K562 (cell line): ENCODE measurements around the gene STK36. TPM values are rescaled to one million over a fixed set of nuclear protein-coding genes. Genes with fewer than 3 reads are reported as not detected.

Experiments
- ATAC-seq: fragments of 200-7000 bp; cut with Tn5 transposase; 3 replicates; pipeline ENCODE4 v1.9.1; 2020; ENCODE audit warnings: moderate library complexity
- BruUV-seq: library from RNA; stranded (reverse); fragments of 400-500 nt; replicated peaks from 2 replicates; lab custom pipeline; 2021; lab: Mats Ljungman, UMichigan
- CTCF ChIA-PET: fragments of 300-600 bp; formaldehyde crosslinking; extraction: SDS; loops from one replicate; lab custom pipeline; 2021; ENCODE audit warnings: low intra/inter-chr PET ratio; lab: Yijun Ruan, JAX
- POLR2A ChIA-PET: fragments of 300-600, 350-650 bp; sonication (Branson Sonifier 250); formaldehyde crosslinking; extraction: SDS; loops from one replicate; lab custom pipeline; 2021; ENCODE audit warnings: antibody characterized with exemption, inconsistent platforms; lab: Yijun Ruan, JAX
- DNase-seq, 4 experiments: peaks; one replicate each; pipeline versions ENCODE4 v3.0.0 to v3.0.0-alpha.2; 2011 to 2018; ENCODE audit warnings: low spot score in 3 of 4, mixed read lengths in 3 of 4; ENCODE audit errors: extremely low read depth in 1 of 4
- FAIRE-seq: peaks from 2 replicates; lab custom pipeline; 2011; peaks lifted over from hg19 to GRCh38; lab: Jason Lieb, UNC
- H2AFZ ChIP-seq: 2 replicates; pipeline ENCODE4 v1.6.0; 2011; ENCODE audit warnings: low read depth, low read length, control low read depth, inconsistent platforms
- H3K27ac ChIP-seq: fragments of 200-600 bp; 3 replicates; pipeline ENCODE4 v1.8.0; 2011; ENCODE audit warnings: low read depth, mild to moderate bottlenecking, control low read depth, inconsistent platforms, low read length, moderate library complexity, mixed read lengths; ENCODE audit errors: extremely low read depth
- H3K27me3 ChIP-seq, 2 experiments: fragments of 300-600 bp in 1 of 2; 2 replicates in 1 of 2; 3 replicates in 1 of 2; pipeline versions ENCODE4 v1.6.0 to v1.8.0; 2011; ENCODE audit warnings: inconsistent platforms in 2 of 2, low read length in 2 of 2, mild to moderate bottlenecking in 1 of 2, mixed read lengths in 1 of 2, moderate library complexity in 1 of 2; ENCODE audit not compliant: control insufficient read depth in 2 of 2, insufficient read depth in 2 of 2
- H3K36me3 ChIP-seq: fragments of 300-600 bp; 3 replicates; pipeline ENCODE4 v1.8.0; 2011; ENCODE audit warnings: mild to moderate bottlenecking, low read length, inconsistent platforms; ENCODE audit not compliant: control insufficient read depth, insufficient read depth
- H3K4me1 ChIP-seq, 2 experiments: fragments of 200-600 bp in 1 of 2; replicated peaks in 1 of 2; 2 replicates in 1 of 2; 3 replicates in 1 of 2; pipeline versions ENCODE4 v1.5.1 to v1.8.0; 2011; ENCODE audit warnings: inconsistent platforms in 2 of 2, low read length in 2 of 2, mild to moderate bottlenecking in 1 of 2, mixed read lengths in 1 of 2, moderate library complexity in 1 of 2; ENCODE audit not compliant: control insufficient read depth in 2 of 2, insufficient read depth in 2 of 2
- H3K4me2 ChIP-seq: 2 replicates; pipeline ENCODE4 v1.6.1; 2011; ENCODE audit warnings: low read length, control low read depth, inconsistent platforms, mixed read lengths; ENCODE audit not compliant: insufficient read depth
- H3K4me3 ChIP-seq: fragments of 200-600 bp; sonication (generic), shearing (Covaris generic); 2 replicates; pipeline ENCODE4 v1.5.1; 2016; ENCODE audit warnings: control low read depth, inconsistent platforms
- H3K79me2 ChIP-seq: fragments of 200-600 bp; 3 replicates; pipeline ENCODE4 v1.8.0; 2011; ENCODE audit warnings: low read length, inconsistent platforms; ENCODE audit not compliant: control insufficient read depth, insufficient read depth
- H3K9ac ChIP-seq, 2 experiments: 2 replicates each; pipeline versions ENCODE4 v1.6.0 to v1.6.1; 2011; ENCODE audit warnings: low read depth in 2 of 2, low read length in 2 of 2, control low read depth in 1 of 2, inconsistent platforms in 1 of 2, mild to moderate bottlenecking in 1 of 2, mixed read lengths in 1 of 2; ENCODE audit not compliant: insufficient read depth in 1 of 2
- H3K9me1 ChIP-seq: one replicate; pipeline ENCODE4 v1.6.0; 2011; ENCODE audit warnings: inconsistent platforms, mild to moderate bottlenecking, low read length, moderate library complexity; ENCODE audit not compliant: control insufficient read depth, insufficient read depth
- H3K9me3 ChIP-seq: replicated peaks from 2 replicates; pipeline ENCODE4 v1.5.1; 2011; ENCODE audit warnings: low read depth, low read length, inconsistent platforms; ENCODE audit not compliant: control insufficient read depth, insufficient read depth
- H4K20me1 ChIP-seq: replicated peaks from 2 replicates; pipeline ENCODE4 v1.6.1; 2011; ENCODE audit warnings: low read length, inconsistent platforms, mixed read lengths; ENCODE audit not compliant: control insufficient read depth, insufficient read depth
- ADNP ChIP-seq: fragments of 200-800 bp; sonication (Bioruptor generic); IDR thresholded peaks from 2 replicates; pipeline ENCODE4 v1.6.1; 2016; ENCODE audit warnings: missing genetic modification characterization, missing compliant biosample characterization
- ARID3B ChIP-seq: fragments of 250-450 bp; sonication (Bioruptor Pico); IDR thresholded peaks from 2 replicates; pipeline ENCODE4 v1.4.0; 2020; ENCODE audit warnings: borderline replicate concordance
- CHD7 ChIP-seq: fragments of 200-600 bp; sonication (generic); IDR thresholded peaks from one replicate; pipeline ENCODE4 v1.6.1; 2012; ENCODE audit warnings: mild to moderate bottlenecking, low read depth, low read length, inconsistent platforms
- CLOCK ChIP-seq: fragments of 250-450 bp; sonication (Bioruptor Pico); IDR thresholded peaks from 2 replicates; pipeline ENCODE4 v1.4.0; 2020; ENCODE audit warnings: mild to moderate bottlenecking, moderate library complexity, borderline replicate concordance
- GTF2A2 ChIP-seq: IDR thresholded peaks from 2 replicates; pipeline ENCODE4 v1.6.1; 2016; ENCODE audit warnings: mild to moderate bottlenecking, missing genetic modification characterization, missing compliant biosample characterization
- HDAC3 ChIP-seq: fragments of 450-650 bp; IDR thresholded peaks from 2 replicates; pipeline ENCODE4 v1.6.1; 2018; ENCODE audit warnings: borderline replicate concordance, mild to moderate bottlenecking, moderate library complexity; ENCODE audit not compliant: partially characterized antibody
- SP1 ChIP-seq: sonication (generic); formaldehyde crosslinking; IDR thresholded peaks from 2 replicates; pipeline ENCODE4 v1.8.1; 2022; ENCODE audit warnings: mild to moderate bottlenecking, missing genetic modification reagents
- WGBS: fragments of 100-300 bp; shearing (Covaris generic); methylation state at CpG from one replicate; pipeline ENCODE4 v1.1.6; 2016; ENCODE audit warnings: low coverage, mixed read lengths; ENCODE audit not compliant: insufficient coverage; ENCODE audit errors: missing lambda C conversion rate; 5-methylcytosine and 5-hydroxymethylcytosine counted together
- in situ Hi-C: fragments of 300-500 bp; cut with MboI; formaldehyde crosslinking; loops from 4 replicates; pipeline ENCODE4 v1.15.0; 2018; ENCODE audit warnings: inconsistent platforms, mixed read lengths
- intact Hi-C: fragments of 100-400 bp; cut with micrococcal nuclease; formaldehyde crosslinking; loops from 2 replicates; pipeline ENCODE4 v1.14.2; 2022
- polyA plus RNA-seq, 8 experiments: library from polyadenylated mRNA; depleted of rRNA in 4 of 8; stranded (reverse) in 5 of 8; unstranded in 3 of 8; fragments of >200 nt; fragmentation: Nextera tagmentation in 2 of 8; fragmentation: Illumina TruSeq in 1 of 8; extraction: Ambion mirVana in 2 of 8; extraction: Trizol in 1 of 8; gene quantifications; 2 replicates each; pipeline versions ENCODE4 v1.2.1 to v1.2.3, GENCODE V29; 2011 to 2014; ENCODE audit warnings: inconsistent platforms in 1 of 8, missing spikeins in 1 of 8
- total RNA-seq, 7 experiments: library from RNA; depleted of rRNA in 6 of 7; stranded (reverse); fragments of >200 nt in 6 of 7; fragmentation: Illumina TruSeq in 2 of 7; extraction: Trizol in 2 of 7; gene quantifications; 2 replicates each; pipeline versions ENCODE4 v1.2.1 to v1.2.3, GENCODE V29; 2011 to 2021; ENCODE audit warnings: low replicate concordance in 1 of 7

STK36 gene
- total and polyA plus RNA-seq, 9 of the 15 experiments (the other 6 are each of a cell fraction or from before 2014, with no cell fraction given): 3.5 to 12.4 (median 6.7) TPM

- ATAC-seq (no peak), DNase-seq (no peak), FAIRE-seq (no peak)
- POLR2A ChIA-PET: no interaction called here
- 39% methylated on average over 4 of the region's 4 CpGs for WGBS
- no peaks in the 10 kb centered on the region for H3K27me3 ChIP-seq
- H3K4me2 ChIP-seq: no peak overlapping the region
- H3K36me3 ChIP-seq: no peaks in the 10 kb centered on the region
- intact Hi-C loops (no loop called here), in situ Hi-C loops (no loop called here)
- H3K4me3 ChIP-seq: no peak overlapping the region
- no peaks in the 10 kb centered on the region for H3K9me1 ChIP-seq
- no peak overlapping the region for H2AFZ ChIP-seq
- CTCF ChIA-PET: no interaction called here
- H3K27ac ChIP-seq: no peak overlapping the region
- no peaks in the 10 kb centered on the region for H3K9me3 ChIP-seq
- BruUV-seq: no TSS peak
- H3K79me2 ChIP-seq: no peaks in the 10 kb centered on the region
- H4K20me1 ChIP-seq: no peaks in the 10 kb centered on the region
- no peaks in the 10 kb centered on the region; a peak in 1 of 5 replicates for H3K4me1 ChIP-seq
- no peak overlapping the region for H3K9ac ChIP-seq
- TF ChIP-seq ARID3B (CRISPR knock-in tag): no peak
- no peak for TF ChIP-seq CHD7
- TF ChIP-seq SP1 (CRISPR knock-in tag): no peak
- TF ChIP-seq HDAC3: no peak
- TF ChIP-seq CLOCK (CRISPR knock-in tag): no peak
- TF ChIP-seq ADNP: no peak
- TF ChIP-seq GTF2A2 (tag): no peak
Measured at GRCh38 chr2:218703341-218703740, 31.5 kb downstream of the STK36 start.
